Skeletal muscle satellite cell (primary cell): ENCODE results near the gene PDE2A.

ENCODE experiments used
- H3K27me3 ChIP-seq: 2 replicates; pipeline ENCODE4 v1.7.0; 2013; ENCODE audit warnings: low read length; ENCODE audit not compliant: control insufficient read depth, insufficient read depth
- H3K36me3 ChIP-seq: 2 replicates; pipeline ENCODE4 v1.7.0; 2013; ENCODE audit warnings: mild to moderate bottlenecking, control low read depth, low read length; ENCODE audit not compliant: insufficient read depth
- H3K4me1 ChIP-seq: 2 replicates; pipeline ENCODE4 v1.7.0; 2013; ENCODE audit warnings: low read length; ENCODE audit not compliant: control insufficient read depth, insufficient read depth
- H3K4me2 ChIP-seq: 2 replicates; pipeline ENCODE4 v1.7.0; 2013; ENCODE audit warnings: mild to moderate bottlenecking, low read length
- H3K4me3 ChIP-seq: 2 replicates; pipeline ENCODE4 v1.7.0; 2013; ENCODE audit warnings: low read length
- H3K9ac ChIP-seq: 2 replicates; pipeline ENCODE4 v1.7.0; 2013; ENCODE audit warnings: mild to moderate bottlenecking, low read depth, low read length, moderate library complexity
- H3K9me3 ChIP-seq: replicated peaks from 2 replicates; pipeline ENCODE4 v1.7.0; 2013; ENCODE audit warnings: mild to moderate bottlenecking, control low read depth, low read length

Gene PDE2A

GRCh38 chr11:72630104-72630852 is 43.9 kb downstream of the PDE2A start:
- Histone ChIP-seq H3K27me3 (peaks cover 79% of the 10 kb centered on the region), H3K9ac (no peak overlapping the region)

DNA sequence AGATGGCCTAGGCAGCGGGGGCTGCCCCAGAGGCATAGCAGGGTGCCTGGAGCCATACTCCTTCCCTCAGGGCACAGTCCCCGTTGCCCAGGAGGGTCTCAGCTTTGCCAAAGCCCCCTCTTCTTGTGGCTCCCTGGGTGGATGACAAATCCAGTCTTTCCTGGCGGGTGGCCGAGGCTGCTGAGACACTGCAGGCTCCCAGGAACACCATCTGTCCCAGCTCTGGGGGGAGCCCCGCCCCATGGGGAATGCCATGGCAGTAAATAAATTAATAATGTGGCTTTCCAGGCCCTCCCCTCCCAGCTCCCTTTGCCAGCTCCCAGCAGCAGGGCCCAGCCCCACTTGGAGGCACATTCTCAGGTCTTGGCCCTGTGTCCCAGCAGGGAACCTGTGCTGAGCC is 45.0 kb downstream of the PDE2A start:
- Histone ChIP-seq H3K9ac (no peak overlapping the region), H3K4me1 (no peaks in the 10 kb centered on the region), H3K4me2 (no peak overlapping the region), H3K9me3 (no peaks in the 10 kb centered on the region), H3K36me3 (no peaks in the 10 kb centered on the region), H3K27me3 (peaks cover 79% of the 10 kb centered on the region), H3K4me3 (no peak overlapping the region)

More at GRCh38 chr11:72630104-72630852, 43.9 kb downstream of the PDE2A start:
- Histone ChIP-seq H3K36me3 (no peaks in the 10 kb centered on the region), H3K4me3 (no peak overlapping the region), H3K4me2 (no peak overlapping the region), H3K9me3 (no peaks in the 10 kb centered on the region), H3K4me1 (no peaks in the 10 kb centered on the region)

DNA sequence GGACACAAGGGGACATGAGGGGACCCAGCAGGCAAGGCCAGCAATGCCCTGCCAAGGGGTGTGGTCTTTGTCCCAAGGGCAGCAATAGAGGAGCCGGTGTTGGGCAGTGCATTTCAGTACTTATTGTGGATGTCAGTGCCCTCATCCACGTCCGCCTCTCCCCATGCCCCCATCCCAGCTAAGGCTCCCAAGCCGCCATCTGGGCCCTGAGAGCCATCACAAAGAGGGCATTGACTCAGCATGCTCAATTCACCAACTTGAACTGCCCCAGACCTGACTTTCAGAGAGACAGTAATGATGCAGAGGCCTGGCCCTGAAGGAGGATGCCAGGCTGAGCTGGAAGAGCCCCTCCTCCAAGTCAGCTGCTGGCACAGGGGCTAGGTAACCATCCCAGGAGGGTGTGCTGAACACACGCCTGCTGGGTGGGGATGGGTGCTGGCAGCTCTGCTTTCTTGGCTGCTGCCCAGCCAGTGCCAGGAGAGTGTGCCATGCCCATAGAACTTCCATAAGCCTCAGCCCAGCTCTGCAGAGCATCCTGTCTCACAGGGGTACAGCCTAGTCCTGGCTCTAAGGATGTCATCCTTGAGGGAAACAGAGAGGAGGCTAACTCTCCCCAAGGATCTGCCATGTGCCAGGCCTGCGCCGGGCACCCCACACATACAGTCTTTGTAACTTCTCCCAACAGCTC is 46.5 kb downstream of the PDE2A start:
- Histone ChIP-seq H3K9me3 (no peaks in the 10 kb centered on the region), H3K4me2 (no peak overlapping the region), H3K4me3 (no peak overlapping the region), H3K36me3 (no peaks in the 10 kb centered on the region), H3K9ac (no peak overlapping the region), H3K27me3 (peaks cover 76% of the 10 kb centered on the region), H3K4me1 (no peaks in the 10 kb centered on the region)

- no peaks in the 10 kb centered on the region for H3K36me3 ChIP-seq
- H3K27me3 ChIP-seq: peaks cover 78% of the 10 kb centered on the region
- no peak overlapping the region for H3K4me2 ChIP-seq
- H3K4me1 ChIP-seq: no peaks in the 10 kb centered on the region
- no peak overlapping the region for H3K4me3 ChIP-seq
- H3K9ac ChIP-seq: no peak overlapping the region
- no peaks in the 10 kb centered on the region for H3K9me3 ChIP-seq
These were observed 47.7 kb downstream of the PDE2A start for GRCh38 chr11:72626414-72626936.

- no peak overlapping the region for H3K4me2 ChIP-seq
- no peaks in the 10 kb centered on the region for H3K36me3 ChIP-seq
- H3K9me3 ChIP-seq: no peaks in the 10 kb centered on the region
- no peak overlapping the region for H3K4me3 ChIP-seq
- no peaks in the 10 kb centered on the region for H3K4me1 ChIP-seq
- H3K27me3 ChIP-seq: peaks cover 80% of the 10 kb centered on the region
- no peak overlapping the region for H3K9ac ChIP-seq
These were observed 48.4 kb downstream of the PDE2A start for GRCh38 chr11:72625691-72626413.

DNA sequence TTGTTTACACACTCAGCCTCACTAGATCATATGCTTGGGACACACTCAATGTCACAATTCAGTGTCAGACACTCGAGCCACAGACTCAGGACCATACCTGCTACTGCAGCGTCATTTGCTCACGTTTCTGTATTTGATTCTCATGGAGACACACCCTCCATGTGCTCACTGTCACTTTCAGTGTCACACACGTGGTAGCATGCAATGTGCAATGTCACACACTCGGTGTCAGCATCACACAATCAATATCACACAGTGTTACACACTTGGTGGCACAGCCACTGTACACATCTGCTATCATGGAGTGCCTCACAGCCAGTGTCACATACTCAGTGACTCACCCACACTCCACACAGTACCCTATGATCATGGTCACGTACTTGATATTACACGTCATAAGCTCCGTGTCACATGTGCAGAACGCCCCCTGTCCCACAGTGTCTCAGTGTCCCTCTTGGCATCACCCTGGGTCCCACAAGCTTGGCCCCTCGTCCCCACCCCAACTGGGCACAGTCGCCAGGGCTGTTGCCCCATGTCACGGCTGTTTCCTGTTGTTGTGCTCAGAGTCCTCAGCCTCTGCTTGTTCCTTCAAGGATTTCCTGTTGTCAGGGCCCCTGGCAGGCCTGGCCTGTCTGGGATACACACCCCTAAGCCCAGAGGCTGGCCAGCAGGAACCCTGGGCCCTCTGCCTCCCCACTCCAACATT is 49.6 kb downstream of the PDE2A start:
- no peak overlapping the region for H3K9ac ChIP-seq

GRCh38 chr11:72623052-72623451 is 51.2 kb downstream of the PDE2A start:
- Histone ChIP-seq H3K9ac (no peak overlapping the region), H3K36me3 (no peaks in the 10 kb centered on the region), H3K4me2 (no peak overlapping the region), H3K4me3 (no peak overlapping the region), H3K27me3 (peaks cover 78% of the 10 kb centered on the region), H3K9me3 (no peaks in the 10 kb centered on the region), H3K4me1 (no peaks in the 10 kb centered on the region)

More for the DNA sequence above, 49.6 kb downstream of the PDE2A start:
- peaks cover 77% of the 10 kb centered on the region for H3K27me3 ChIP-seq
- no peaks in the 10 kb centered on the region for H3K4me1 ChIP-seq
- H3K36me3 ChIP-seq: no peaks in the 10 kb centered on the region
- no peaks in the 10 kb centered on the region for H3K9me3 ChIP-seq
- no peak overlapping the region for H3K4me2 ChIP-seq
- H3K4me3 ChIP-seq: no peak overlapping the region

- no peaks in the 10 kb centered on the region for H3K36me3 ChIP-seq
- H3K27me3 ChIP-seq: peaks cover 82% of the 10 kb centered on the region
- no peaks in the 10 kb centered on the region for H3K9me3 ChIP-seq
These were observed 53.1 kb downstream of the PDE2A start for GRCh38 chr11:72621008-72621610.

GRCh38 chr11:72618803-72619202 is 55.4 kb downstream of the PDE2A start:
- peaks cover 3% of the 10 kb centered on the region for H3K4me1 ChIP-seq
- no peaks in the 10 kb centered on the region for H3K36me3 ChIP-seq
- no peak overlapping the region for H3K4me3 ChIP-seq
- H3K4me2 ChIP-seq: no peak overlapping the region
- H3K27me3 ChIP-seq: peaks cover 84% of the 10 kb centered on the region
- no peak overlapping the region for H3K9ac ChIP-seq
- no peaks in the 10 kb centered on the region for H3K9me3 ChIP-seq

More at GRCh38 chr11:72621008-72621610, 53.1 kb downstream of the PDE2A start:
- no peak overlapping the region for H3K4me2 ChIP-seq
- H3K4me3 ChIP-seq: no peak overlapping the region
- no peak overlapping the region for H3K9ac ChIP-seq
- peaks cover 3% of the 10 kb centered on the region for H3K4me1 ChIP-seq

DNA sequence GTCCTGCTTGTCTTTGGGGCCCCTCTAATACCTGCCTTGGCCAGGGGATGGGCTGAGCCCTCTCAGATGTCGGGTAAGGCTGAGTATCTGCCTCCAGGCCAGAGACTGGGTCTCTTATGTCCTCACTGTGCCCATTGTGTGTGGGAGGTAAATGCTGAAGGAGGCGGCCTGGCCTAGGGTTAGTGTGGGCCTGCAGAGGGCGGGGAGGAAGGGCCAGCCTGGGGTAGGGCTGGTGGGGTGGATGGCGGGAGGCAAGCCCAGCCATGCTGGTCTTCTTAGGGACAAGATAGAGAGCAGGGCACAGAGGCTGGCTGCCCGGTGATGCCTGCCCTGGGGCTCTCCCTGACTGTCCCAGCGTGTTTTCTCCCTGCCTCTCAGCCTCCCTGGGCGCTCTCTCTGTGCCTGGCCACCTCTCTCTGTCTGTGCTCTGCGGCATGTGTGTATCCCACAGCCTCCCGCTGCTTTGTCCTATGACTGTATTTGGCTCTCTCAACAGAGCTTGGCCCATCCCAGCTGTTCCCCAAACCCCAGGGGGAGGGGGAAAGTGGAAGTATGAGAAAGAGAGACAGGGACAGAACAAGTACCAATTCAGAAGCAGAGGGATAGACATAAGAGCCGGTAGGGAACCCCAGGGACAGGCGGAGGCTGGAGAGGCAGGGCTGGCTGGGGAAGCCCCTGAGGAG is 57.0 kb downstream of the PDE2A start:
- H3K36me3 ChIP-seq: no peaks in the 10 kb centered on the region
- peaks cover 3% of the 10 kb centered on the region for H3K4me1 ChIP-seq
- H3K4me3 ChIP-seq: no peak overlapping the region
- H3K27me3 ChIP-seq: peaks cover 76% of the 10 kb centered on the region
- no peak overlapping the region for H3K4me2 ChIP-seq
- H3K9me3 ChIP-seq: no peaks in the 10 kb centered on the region
- no peak overlapping the region for H3K9ac ChIP-seq
